ENCODE results near the gene FANCD2.
"Not testable (repeated sequence)": the region's sequence is repeated elsewhere in the genome, so short reads cannot be mapped to it uniquely, and the experiment has no call there.

FANCD2 gene

DNA sequence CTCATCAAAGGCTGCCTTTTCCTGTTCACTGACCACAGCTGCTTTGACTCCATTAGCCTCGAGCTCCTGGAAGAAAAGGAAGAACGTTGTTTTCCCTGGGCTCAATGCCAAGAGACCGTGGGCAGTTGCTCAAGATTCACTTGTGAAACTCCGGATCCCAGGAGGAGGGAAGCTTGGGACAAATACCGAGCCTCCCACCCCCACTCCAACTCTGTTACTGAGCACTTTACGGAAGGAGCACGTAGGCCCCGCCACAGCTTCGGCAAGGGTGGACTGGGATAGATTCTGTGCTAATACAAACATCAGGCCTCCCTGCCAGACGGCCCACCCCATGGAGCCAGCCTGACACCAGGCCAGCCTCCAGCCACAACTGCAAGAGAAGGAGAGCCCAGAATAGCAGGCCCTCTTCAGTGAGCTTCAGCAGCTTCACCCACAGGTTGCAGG, 10.8 kb upstream of the FANCD2 start:
- peak; percentile 86 for DNase-seq (ENCODE audit: low read depth)

DNA sequence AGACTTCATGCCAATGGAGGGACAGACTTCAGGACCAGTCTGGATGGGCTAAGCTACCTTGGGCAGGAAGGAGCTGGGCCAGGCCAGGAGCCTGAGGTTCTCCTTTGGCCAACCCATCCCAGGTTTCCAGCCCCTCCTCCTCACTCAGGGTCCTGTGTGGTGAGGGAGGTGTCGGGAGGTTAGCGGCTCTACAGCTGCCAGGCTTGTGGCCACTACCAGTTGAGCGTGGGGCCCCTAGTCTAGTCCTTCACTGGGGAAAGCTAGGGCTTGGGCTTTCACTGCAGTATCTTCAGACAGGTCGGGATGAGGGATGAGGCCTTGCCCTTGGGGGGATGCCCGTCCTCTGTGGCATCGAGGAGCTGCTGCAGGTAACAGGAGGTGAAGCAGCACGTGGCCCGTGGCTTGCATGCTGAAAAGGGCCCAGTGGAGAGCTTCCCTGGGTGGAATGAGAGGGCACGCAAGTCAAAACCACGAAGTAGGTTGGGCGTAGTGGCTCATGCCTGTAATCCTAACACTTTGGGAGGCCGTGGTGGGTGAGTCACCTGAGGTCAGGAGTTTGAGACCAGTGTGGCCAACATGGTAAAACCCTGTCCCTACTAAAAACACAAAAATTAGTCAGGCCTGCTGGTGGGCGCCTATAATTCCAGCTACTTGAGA, 8.5 kb upstream of the FANCD2 start:
- DNase-seq (ENCODE audit: low read depth) = no peak

DNA sequence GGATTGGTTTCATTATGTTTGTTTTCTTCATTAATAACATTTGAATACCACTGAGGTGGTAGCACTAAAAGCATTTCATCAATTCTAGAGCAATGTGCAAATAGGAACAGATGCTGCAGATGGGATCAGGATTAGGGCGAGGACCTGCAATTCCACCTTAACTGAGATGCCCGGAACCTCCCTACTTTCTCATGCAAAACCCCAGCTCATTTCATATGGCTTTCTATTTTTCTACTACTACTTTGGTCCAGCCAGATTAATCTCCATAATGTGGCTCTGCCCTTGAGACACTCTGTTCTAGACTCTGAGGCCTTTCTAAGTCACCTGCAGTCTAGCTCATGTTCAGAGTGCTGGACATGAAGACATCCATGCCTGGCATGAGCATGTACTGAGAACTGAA, 7.4 kb upstream of the FANCD2 start:
- not testable (repeated sequence) for DNase-seq (ENCODE audit: low read depth)

DNA sequence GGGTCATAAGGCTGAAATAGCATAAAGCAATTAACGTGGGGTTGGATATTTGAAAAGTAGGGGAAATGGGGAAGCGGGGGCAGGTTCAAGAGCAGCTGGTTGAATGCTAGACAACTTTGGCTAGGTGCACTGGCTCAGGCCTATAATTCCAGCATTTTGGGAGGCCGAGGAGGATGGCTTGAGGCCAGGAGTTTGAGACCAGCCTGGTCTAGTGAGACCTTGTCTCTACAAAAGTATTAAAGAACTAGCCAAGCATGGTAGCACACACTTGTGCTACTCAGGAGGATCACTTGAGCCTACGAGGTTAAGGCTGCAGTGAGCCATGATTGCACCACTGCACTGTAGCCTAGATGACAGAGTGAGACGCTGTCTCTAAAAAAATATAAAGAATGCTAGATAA, 6.9 kb upstream of the FANCD2 start:
- DNase-seq (ENCODE audit: low read depth) = no peak

DNA sequence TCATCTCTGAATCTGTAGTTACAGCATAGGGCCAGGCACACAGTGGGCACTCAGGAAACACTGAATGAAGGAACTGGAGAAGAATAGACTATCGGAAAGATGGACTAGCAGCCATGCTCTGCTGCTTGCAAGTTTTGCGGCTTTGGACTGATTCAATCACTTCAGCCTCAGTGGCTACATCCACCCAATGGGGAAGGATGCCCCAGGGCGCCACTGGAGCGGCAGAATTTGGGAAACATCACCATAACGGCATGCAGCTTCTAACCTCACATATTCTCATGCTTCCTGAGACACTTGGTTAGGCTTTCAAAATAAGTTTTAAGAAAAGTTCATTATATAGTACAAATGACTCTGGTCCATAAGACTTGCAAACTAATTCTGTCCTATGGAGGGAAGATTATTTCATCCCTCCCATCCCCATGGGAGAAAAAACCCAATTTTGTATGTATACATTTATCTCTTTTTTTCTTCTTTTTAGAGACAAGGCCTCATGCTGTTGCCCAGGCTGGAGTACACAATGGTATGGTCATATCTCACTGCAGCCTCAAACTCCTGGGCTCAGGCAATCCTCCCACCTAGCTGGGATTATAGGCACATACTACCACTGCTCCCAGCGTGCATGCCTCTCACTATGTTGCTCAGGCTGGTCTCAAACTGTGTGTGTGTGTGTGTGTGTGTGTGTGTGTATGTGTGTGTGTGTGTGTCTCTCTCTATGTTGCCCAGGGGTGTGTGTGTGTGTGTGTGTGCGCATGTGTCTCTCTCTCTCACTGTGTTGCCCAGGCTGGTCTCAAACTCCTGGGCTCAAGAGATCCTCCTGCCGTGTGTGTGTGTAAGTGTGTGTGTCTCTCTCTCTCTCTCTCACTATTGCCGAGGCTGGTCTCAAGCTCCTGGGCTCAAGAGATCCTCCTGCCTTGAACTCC, 4.1 kb upstream of the FANCD2 start:
- no peak for DNase-seq (ENCODE audit: low read depth)

DNA sequence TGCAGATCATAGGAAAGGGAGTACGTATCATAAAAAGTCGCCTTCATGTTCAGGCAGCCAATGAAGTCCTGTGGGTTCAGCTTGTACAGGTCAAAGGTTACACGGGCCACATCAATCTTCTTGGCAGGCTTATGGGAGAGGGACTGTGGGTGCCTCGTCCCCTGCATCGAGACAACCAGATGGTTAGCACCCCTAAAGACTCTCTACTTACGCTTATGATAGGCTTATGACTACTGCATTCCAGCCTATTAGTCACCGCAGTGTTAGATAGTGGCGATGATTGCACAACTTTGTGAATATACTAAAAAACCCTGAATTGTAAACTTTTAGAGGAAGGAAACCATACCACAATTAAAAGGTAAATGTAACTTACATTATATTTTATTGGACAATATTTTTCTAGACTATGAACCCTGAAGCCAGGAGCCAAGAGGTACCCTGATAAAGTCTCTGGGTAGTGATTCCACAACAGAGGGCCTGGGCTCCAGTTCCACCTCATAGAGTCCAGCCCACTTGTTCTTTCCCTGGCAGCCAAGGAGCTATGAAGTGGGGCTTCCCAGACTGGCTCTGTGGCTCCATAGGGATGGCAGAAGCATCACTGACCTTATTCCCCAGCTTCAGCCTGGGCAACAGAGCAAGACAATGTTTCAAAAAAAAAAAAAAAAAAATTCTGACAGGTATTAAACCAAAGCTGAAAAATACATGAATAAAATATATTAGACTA, 2.5 kb upstream of the FANCD2 start:
- DNase-seq (ENCODE audit: low read depth) = peak; percentile 57

DNA sequence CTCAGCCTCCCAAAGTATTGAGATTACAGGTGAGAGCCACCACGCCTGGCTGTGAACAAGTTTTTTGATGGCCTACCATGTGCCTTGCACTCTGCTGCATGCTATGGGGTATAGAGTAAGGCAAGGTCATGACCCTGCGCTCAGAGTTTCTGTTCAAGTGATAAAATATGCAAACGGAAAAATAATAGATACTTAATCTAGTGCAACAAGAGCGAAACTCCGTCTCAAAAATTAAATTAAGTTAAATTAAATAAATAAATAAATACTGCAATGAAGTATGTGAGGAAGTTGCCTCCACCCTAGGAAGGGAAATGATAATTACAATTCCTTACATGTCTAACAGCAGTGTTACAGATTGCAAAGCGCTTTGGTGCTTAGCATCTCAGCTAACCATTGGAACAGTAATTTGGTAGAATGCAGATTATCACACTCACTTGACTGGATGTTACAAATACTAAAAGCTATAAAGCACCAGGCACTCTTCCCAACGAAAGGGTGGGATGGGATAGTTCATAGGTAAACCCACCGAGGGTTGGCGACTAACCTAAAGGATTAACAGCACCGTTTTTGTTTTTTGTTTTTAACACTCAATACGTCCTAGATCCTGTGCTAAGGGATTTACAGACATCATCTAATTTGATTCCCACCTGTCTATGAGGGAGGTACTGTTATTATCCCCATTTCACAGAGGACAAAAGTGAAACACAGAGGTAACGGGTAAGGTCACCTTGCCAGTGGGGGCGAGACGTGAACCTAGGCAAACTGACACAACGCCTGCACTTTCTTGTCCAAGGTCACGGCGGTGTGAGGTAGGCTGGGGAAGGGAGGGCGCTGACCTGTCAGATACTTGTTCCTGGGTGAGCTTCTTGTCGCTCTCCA, 793 bp upstream of the FANCD2 start:
- no peak for DNase-seq (ENCODE audit: low read depth)

DNA sequence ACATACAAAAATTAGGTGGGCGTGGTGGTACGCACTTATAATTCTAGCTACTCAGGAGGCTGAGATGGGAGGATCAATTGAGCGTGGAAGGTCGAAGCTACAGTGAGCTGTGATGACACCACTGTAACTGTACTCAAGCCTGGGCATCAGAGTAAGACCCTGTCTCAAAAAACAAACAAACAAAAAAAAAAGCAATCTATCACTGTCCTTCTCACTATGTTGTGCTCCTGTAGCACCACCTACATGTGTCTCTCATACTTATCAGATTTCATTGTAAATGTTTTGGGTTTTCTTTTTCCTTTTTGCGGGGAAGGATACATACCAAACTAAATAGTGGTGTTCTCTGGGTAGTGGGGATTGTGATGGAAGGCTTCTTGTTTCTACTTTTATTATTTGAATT, 14.8 kb downstream of the FANCD2 start:
- DNase-seq (ENCODE audit: low read depth) = no peak

GRCh38 chr3:10047876-10048275, 21.6 kb downstream of the FANCD2 start:
- DNase-seq (ENCODE audit: low read depth) = no peak

DNA sequence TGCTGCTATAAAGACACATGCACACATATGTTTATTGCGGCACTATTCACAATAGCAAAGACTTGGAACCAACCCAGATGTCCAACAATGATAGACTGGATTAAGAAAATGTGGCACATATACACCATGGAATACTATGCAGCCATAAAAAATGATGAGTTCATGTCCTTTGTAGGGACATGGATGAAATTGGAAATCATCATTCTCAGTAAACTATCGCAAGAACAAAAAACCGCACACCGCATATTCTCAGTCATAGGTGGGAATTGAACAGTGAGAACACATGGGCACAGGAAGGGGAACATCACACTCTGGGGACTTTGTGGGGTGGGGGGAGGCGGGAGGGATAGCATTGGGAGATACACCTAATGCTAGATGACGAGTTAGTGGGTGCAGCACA, 26.8 kb downstream of the FANCD2 start:
- not testable (repeated sequence) for DNase-seq (ENCODE audit: low read depth)

GRCh38 chr3:10055097-10055496, 28.9 kb downstream of the FANCD2 start:
- no peak for DNase-seq (ENCODE audit: low read depth)

DNA sequence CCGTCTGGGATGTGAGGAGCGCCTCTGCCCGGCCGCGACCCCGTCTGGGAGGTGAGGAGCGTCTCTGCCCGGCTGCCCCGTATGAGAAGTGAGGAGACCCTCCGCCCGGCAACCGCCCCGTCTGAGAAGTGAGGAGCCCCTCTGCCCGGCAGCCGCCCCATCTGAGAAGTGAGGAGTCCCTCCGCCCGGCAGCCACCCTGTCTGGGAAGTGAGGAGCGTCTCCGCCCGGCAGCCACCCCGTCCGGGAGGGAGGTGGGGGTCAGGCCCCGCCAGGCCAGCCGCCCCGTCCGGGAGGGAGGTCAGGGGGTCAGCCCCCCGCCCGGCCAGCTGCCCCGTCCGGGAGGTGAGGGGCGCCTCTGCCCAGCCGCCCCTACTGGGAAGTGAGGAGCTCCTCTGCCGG, 43.8 kb downstream of the FANCD2 start:
- not testable (repeated sequence) for DNase-seq (ENCODE audit: low read depth)

DNA sequence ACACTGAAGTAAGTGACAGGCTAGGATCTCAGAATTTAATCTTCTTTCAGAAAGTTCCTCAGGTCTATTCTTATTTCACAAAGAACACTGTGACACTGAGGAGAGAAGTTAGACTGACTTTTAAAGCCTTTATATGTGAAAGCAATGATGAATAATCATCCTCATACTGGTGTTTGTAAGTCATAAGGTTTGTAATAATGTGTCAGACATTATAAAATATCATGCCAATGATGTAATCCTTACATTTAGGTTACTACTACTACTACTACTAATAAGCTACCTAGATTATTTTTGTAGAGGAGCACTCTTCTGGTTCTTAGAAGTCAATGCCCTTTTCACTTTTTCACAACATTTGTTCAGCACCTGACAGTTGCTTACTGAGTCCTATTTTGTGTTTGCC, 48.4 kb downstream of the FANCD2 start:
- DNase-seq (ENCODE audit: low read depth) = no peak

GRCh38 chr3:10081871-10082270, 55.6 kb downstream of the FANCD2 start:
- DNase-seq (ENCODE audit: low read depth) = no peak

DNA sequence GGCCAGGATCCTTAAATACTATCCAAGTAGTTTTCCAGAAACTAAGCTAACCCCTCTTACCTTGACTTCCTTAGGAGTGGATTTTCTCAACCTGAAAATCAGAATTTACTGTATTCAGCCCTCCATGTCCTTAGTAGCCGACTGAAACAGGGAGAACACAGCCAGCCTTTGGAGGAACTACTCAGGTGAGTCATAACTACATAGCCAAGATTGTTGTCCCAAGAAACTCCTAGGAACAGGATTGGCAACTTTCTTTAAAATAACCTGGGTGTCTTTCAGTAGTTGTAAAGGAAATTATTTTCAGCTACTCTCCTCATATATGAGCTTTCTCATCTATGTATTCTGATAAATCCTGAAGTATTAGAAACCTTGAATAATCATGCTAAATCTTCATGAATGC, 59.5 kb downstream of the FANCD2 start:
- DNase-seq (ENCODE audit: low read depth) = no peak

- no peak for DNase-seq (ENCODE audit: low read depth)
Observed at GRCh38 chr3:10088256-10088655, 62.0 kb downstream of the FANCD2 start.

DNA sequence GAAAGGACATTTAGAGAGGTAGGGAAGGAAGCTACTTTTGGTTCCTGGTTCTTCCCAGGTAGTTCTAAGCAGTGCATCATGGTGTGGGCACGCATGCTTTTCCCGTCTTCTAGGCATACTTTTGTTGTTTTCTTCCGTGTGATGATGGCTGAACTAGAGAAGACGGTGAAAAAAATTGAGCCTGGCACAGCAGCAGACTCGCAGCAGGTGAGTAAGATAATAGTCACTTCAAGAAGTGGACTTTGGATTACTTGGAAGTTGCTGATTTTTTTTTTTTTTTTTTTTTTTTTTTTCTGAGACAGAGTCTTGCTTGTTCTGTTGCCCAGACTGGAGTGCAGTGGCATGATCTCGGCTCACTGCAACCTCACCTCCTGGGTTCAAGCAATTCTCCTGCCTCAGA, 63.9 kb downstream of the FANCD2 start:
- DNase-seq (ENCODE audit: low read depth) = no peak

DNA sequence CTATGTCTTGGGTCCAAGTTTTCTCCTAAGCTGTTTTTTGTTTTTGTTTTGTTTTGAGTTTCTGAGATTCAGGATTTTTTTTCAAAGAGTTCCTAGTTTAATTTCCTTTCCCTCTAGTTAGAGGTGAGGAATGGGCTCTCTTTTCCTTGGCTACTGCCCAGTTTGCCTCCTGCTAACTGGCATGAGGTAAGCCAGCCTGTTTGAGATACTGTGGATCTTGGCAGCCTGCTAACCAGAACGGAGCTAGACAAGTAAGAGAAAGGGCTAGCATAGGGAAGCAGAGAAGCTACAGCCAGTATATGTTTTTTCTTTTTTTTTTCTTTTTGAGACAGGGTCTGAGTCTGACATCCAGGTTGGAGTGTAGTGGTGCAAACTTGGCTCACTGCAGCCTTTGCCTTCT, 64.5 kb downstream of the FANCD2 start:
- DNase-seq (ENCODE audit: low read depth) = not testable (repeated sequence)

- DNase-seq (ENCODE audit: low read depth) = not testable (repeated sequence)
Observed at GRCh38 chr3:10091387-10091786, 65.2 kb downstream of the FANCD2 start.

GRCh38 chr3:10093678-10094077, 67.4 kb downstream of the FANCD2 start:
- no peak for DNase-seq (ENCODE audit: low read depth)

DNA sequence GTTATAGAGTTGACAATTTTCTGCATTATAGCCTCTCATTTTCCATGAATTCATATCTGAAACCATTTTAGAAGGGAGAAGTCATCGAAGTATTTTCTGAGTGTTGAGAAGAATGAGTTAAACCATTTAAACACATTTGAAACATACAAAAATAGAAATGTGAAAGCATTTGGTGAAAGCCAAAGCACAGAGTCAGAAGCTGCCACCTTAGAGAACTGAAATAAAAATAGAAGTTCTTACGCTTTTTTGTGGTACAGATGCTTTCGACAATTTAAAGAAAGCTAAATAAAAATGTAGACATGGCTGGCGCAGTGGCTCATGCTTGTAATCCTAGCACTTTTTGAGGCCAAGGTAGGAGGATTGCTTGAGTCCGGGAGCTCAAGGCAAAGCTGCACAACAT, 72.8 kb downstream of the FANCD2 start:
- DNase-seq (ENCODE audit: low read depth) = no peak

DNA sequence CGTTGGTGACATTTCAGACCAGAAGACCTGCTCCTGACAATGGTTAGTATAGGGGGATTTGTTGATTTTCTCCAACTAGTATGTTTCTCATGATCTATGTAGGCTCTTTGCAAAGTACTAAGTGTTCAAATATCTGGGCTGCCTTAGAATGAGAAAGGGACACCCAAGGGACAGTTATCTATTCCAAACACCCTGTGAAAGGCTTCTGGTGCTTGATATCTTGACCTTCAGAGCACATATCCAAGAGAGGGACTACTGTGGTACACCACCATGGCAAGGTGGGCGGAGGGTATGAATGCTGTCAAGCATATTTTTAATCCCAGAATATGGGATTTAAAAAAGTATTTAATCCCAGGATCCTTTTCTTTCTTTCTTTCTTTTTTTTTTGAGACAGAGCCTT, 80.7 kb downstream of the FANCD2 start:
- no peak for DNase-seq (ENCODE audit: low read depth)
